CD1c-positive myeloid dendritic cell (primary cell): ENCODE data around the gene C2orf74.

Source experiments
- DNase-seq: peaks from one replicate; pipeline ENCODE4 v3.0.0-alpha.2; 2016; ENCODE audit errors: extremely low spot score

Gene C2orf74

GRCh38 chr2:61214171-61214570, 52.2 kb downstream of the C2orf74 start:
- no peak for DNase-seq
